Breast epithelium (tissue), 4 donors: ENCODE measurements around the gene SPPL2B. TPM values are rescaled to one million over a fixed set of nuclear protein-coding genes. Genes with fewer than 3 reads are reported as not detected.

Experiments
- DNase-seq, 2 donors: peaks; one replicate each; pipeline ENCODE4 v3.0.0-alpha.2; 2019; ENCODE audit warnings: low spot score in 2 of 2
- H3K27ac ChIP-seq, 2 donors: fragments of 200-600 bp; sonication (generic) in 1 of 2; one replicate each; pipeline ENCODE4 v1.5.1; 2016 to 2019; ENCODE audit warnings: mild to moderate bottlenecking in 1 of 2
- H3K27me3 ChIP-seq, 2 donors: fragments of 200-600 bp; sonication (generic) in 1 of 2; one replicate each; pipeline versions ENCODE4 v1.5.1 to v1.6.0; 2017 to 2019; ENCODE audit warnings: control low read depth in 1 of 2, mild to moderate bottlenecking in 1 of 2
- H3K36me3 ChIP-seq: fragments of 200-600 bp; one replicate; pipeline ENCODE4 v1.5.1; 2019
- H3K4me1 ChIP-seq, 2 donors: fragments of 200-600 bp; sonication (generic); one replicate each; pipeline ENCODE4 v1.5.1; 2016 to 2019; ENCODE audit warnings: control low read depth in 1 of 2
- H3K4me3 ChIP-seq, 3 donors: fragments of 200-600 bp; sonication (generic); 1 replicate in 2 of 3; 2 replicates in 1 of 3; pipeline ENCODE4 v1.5.1; 2016 to 2019; ENCODE audit warnings: mild to moderate bottlenecking in 3 of 3, moderate library complexity in 2 of 3
- H3K9me3 ChIP-seq, 2 donors: fragments of 200-600 bp; sonication (generic) in 1 of 2; one replicate each; pipeline ENCODE4 v1.5.1; 2016 to 2019; ENCODE audit warnings: control low read depth in 1 of 2
- CTCF ChIP-seq, 3 donors: fragments of 450-650 bp; IDR thresholded peaks; one replicate each; pipeline ENCODE4 v1.5.1; 2016 to 2017; ENCODE audit warnings: antibody characterized with exemption in 3 of 3, mild to moderate bottlenecking in 3 of 3, moderate library complexity in 3 of 3
- POLR2A ChIP-seq: fragments of 450-650 bp; IDR thresholded peaks from one replicate; pipeline ENCODE4 v1.6.1; 2016; ENCODE audit warnings: antibody characterized with exemption, mild to moderate bottlenecking, moderate library complexity
- POLR2AphosphoS5 ChIP-seq, 3 donors: sonication (generic); formaldehyde crosslinking; IDR thresholded peaks; one replicate each; pipeline ENCODE4 v1.6.1; 2017; ENCODE audit warnings: antibody characterized with exemption in 3 of 3
- intact Hi-C: fragments of 100-400 bp; cut with DNase I; formaldehyde crosslinking; loops from one replicate; pipeline ENCODE4 v1.15.1; 2023; ENCODE audit warnings: low total_unique reads
- total RNA-seq, 3 donors: library from RNA; depleted of rRNA; stranded (reverse); fragments of >200 nt; gene quantifications; one replicate each; pipeline ENCODE4 v1.1.0, GENCODE V29; 2016

Gene SPPL2B
- total RNA-seq, 3 donors from 2014 or later, result 23.5 to 61.2 (median 49.8) TPM

DNA sequence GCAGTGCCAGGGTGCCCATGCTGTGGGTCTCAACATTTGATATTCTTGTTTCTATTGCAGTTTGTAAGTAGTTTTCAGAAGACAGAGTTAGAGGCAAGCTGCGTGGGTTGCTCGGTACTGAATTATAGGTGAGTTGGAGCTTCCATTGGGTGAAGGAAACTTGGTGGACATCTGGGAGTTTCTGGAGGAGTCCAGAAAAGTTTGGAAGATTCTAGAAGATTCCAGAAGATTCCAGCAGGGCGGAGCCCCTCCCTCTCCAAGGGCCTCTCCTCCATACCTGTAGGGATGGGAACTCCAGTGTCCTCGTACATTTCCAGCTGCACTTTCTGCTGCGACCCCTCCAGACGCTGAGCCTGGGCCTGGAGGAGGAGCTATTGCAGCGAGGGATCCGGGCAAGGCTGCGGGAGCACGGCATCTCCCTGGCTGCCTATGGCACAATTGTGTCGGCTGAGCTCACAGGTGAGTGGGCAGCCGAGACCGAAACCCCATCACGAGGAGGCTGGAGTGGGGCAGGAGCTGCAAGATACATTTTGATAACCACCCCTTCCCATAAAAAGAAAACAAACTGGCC, 70.3 kb downstream of the SPPL2B start:
- no peaks in the 10 kb centered on the region for H3K27me3 ChIP-seq
- no peak for DNase-seq
- TF ChIP-seq POLR2A (no peak), CTCF (IDR thresholded peaks at IDR 0.05) (no peak), POLR2AphosphoS5 (IDR thresholded peaks at IDR 0.05) (no peak)
- no peak overlapping the region for H3K4me3 ChIP-seq
- H3K9me3 ChIP-seq, result no peaks in the 10 kb centered on the region
- H3K36me3 ChIP-seq, result no peaks in the 10 kb centered on the region
- intact Hi-C loops, result no loop called here
- H3K27ac ChIP-seq, result no peak overlapping the region
- no peaks in the 10 kb centered on the region for H3K4me1 ChIP-seq

DNA sequence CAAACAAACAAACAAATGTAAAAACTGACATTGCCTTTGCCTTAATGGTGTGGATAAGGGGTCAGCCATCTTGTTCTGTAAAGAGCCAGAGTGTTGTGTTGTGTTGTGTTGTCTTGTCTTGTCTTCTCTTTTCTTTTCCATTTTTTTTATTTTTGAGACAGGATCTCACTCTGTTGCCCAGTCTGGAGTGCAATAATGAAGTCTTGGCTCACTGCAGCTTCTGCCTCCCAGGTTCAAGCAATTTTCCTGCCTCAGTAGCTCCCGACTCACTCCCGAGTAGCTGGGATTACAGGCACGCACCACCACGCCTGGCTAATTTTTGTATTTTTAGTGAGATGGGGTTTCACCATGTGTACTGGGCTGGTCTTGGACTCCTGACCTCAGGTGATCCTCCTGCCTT, 71.1 kb downstream of the SPPL2B start:
- intact Hi-C loops, result no loop called here
- no peak for DNase-seq
- no peaks in the 10 kb centered on the region for H3K9me3 ChIP-seq
- H3K4me3 ChIP-seq, result no peak overlapping the region
- TF ChIP-seq POLR2A (no peak), POLR2AphosphoS5 (IDR thresholded peaks at IDR 0.05) (no peak), CTCF (IDR thresholded peaks at IDR 0.05) (no peak)
- H3K27ac ChIP-seq, result no peak overlapping the region
- H3K4me1 ChIP-seq, result no peaks in the 10 kb centered on the region
- no peaks in the 10 kb centered on the region for H3K36me3 ChIP-seq
- H3K27me3 ChIP-seq, result no peaks in the 10 kb centered on the region

Other genes starting within 250 kb of the SPPL2B start
- 10 to 100 TPM; 18.3 to 45.8 (median 29.2) TPM for gene MOB3A, start 232.4 kb upstream of the SPPL2B start, total RNA-seq
- gene IZUMO4, start 231.8 kb upstream of the SPPL2B start, total RNA-seq, result 10 to 100 TPM in 1 of 3 donors, 1 to 10 TPM in 2; 3.6 to 12.8 (median 3.7) TPM
- 10 to 100 TPM; 53.6 to 68.5 (median 54.0) TPM for gene AP3D1, start 177.1 kb upstream of the SPPL2B start, total RNA-seq
- gene DOT1L, start 164.8 kb upstream of the SPPL2B start, total RNA-seq, result 10 to 100 TPM in 1 of 3 donors, 1 to 10 TPM in 2; 7.7 to 10.2 (median 8.0) TPM
- gene PLEKHJ1, start 92.4 kb upstream of the SPPL2B start, total RNA-seq, result 10 to 100 TPM; 44.6 to 52.8 (median 47.4) TPM
- 10 to 100 TPM; 32.6 to 38.0 (median 33.3) TPM for gene SF3A2, start 91.9 kb upstream of the SPPL2B start, total RNA-seq
- gene AMH, start 79.4 kb upstream of the SPPL2B start, total RNA-seq, result 1 to 10 TPM in 2 of 3 donors, not detected in 1; 2.5 to 3.9 TPM
- gene JSRP1, start 72.3 kb upstream of the SPPL2B start, total RNA-seq, result 1 to 10 TPM in 2 of 3 donors, not detected in 1; 1.0 to 2.3 TPM
- 1 to 10 TPM in 1 of 3 donors, not detected in 2; 1.8 TPM for gene PEAK3, start 46.5 kb upstream of the SPPL2B start, total RNA-seq
- under 1 TPM in 2 of 3 donors, not detected in 1; 0.16 to 0.33 TPM for gene LINGO3, start 20.5 kb upstream of the SPPL2B start, total RNA-seq
- gene LSM7, start 98 bp upstream of the SPPL2B start, total RNA-seq, result 100 to 1,000 TPM in 2 of 3 donors, 10 to 100 TPM in 1; 95.1 to 188 (median 125) TPM
- gene TMPRSS9, start 31.6 kb downstream of the SPPL2B start, total RNA-seq, result under 1 TPM in 1 of 3 donors, not detected in 2; under 0.01 TPM
- gene TIMM13, start 98.9 kb downstream of the SPPL2B start, total RNA-seq, result 10 to 100 TPM; 27.7 to 34.4 (median 28.1) TPM
- gene LMNB2, start 128.3 kb downstream of the SPPL2B start, total RNA-seq, result 10 to 100 TPM; 13.1 to 25.2 (median 15.7) TPM
- gene GADD45B, start 147.4 kb downstream of the SPPL2B start, total RNA-seq, result 100 to 1,000 TPM; 136 to 301 (median 172) TPM